ES-I3 (cell line): ENCODE measurements around the gene KCTD16.

Experiments used
- H3K36me3 ChIP-seq: 2 replicates; pipeline ENCODE4 v1.6.1; 2013; ENCODE audit warnings: mild to moderate bottlenecking, low read length, control low read depth, moderate library complexity; ENCODE audit not compliant: insufficient read depth
- H3K4me1 ChIP-seq: 2 replicates; pipeline ENCODE4 v1.6.1; 2013; ENCODE audit warnings: mild to moderate bottlenecking, control low read depth, low read length; ENCODE audit not compliant: insufficient read depth
- H3K9ac ChIP-seq: 2 replicates; pipeline ENCODE4 v1.6.1; 2013; ENCODE audit warnings: low read depth, mild to moderate bottlenecking, low read length, moderate library complexity
- H3K9me3 ChIP-seq: 2 replicates; pipeline ENCODE4 v1.6.1; 2013; ENCODE audit warnings: mild to moderate bottlenecking, low read length, moderate library complexity; ENCODE audit not compliant: control insufficient read depth, insufficient read depth

The KCTD16 gene

GRCh38 chr5:144187699-144188294 lies 17.1 kb downstream of the KCTD16 start:
- Histone ChIP-seq H3K4me1 (no peaks in the 10 kb centered on the region), H3K9me3 (no peaks in the 10 kb centered on the region), H3K9ac (no peak overlapping the region), H3K36me3 (no peaks in the 10 kb centered on the region)

- Histone ChIP-seq H3K4me1 (no peaks in the 10 kb centered on the region), H3K9ac (no peak overlapping the region)
Observed at GRCh38 chr5:144189800-144190429, 19.2 kb downstream of the KCTD16 start.

GRCh38 chr5:144191531-144191930 lies 20.9 kb downstream of the KCTD16 start:
- Histone ChIP-seq H3K4me1 (no peaks in the 10 kb centered on the region), H3K9ac (no peak overlapping the region), H3K36me3 (no peaks in the 10 kb centered on the region), H3K9me3 (no peaks in the 10 kb centered on the region)

More at GRCh38 chr5:144189800-144190429, 19.2 kb downstream of the KCTD16 start:
- H3K9me3 ChIP-seq: no peaks in the 10 kb centered on the region
- no peaks in the 10 kb centered on the region for H3K36me3 ChIP-seq

GRCh38 chr5:144191998-144192397 lies 21.3 kb downstream of the KCTD16 start:
- Histone ChIP-seq H3K36me3 (no peaks in the 10 kb centered on the region), H3K4me1 (no peaks in the 10 kb centered on the region), H3K9ac (no peak overlapping the region), H3K9me3 (no peaks in the 10 kb centered on the region)

GRCh38 chr5:144192661-144193060 lies 22.0 kb downstream of the KCTD16 start:
- H3K9me3 ChIP-seq: no peaks in the 10 kb centered on the region
- H3K36me3 ChIP-seq: no peaks in the 10 kb centered on the region
- no peaks in the 10 kb centered on the region for H3K4me1 ChIP-seq
- H3K9ac ChIP-seq: no peak overlapping the region

- no peaks in the 10 kb centered on the region for H3K4me1 ChIP-seq
- H3K36me3 ChIP-seq: no peaks in the 10 kb centered on the region
- no peak overlapping the region for H3K9ac ChIP-seq
- H3K9me3 ChIP-seq: no peaks in the 10 kb centered on the region
Observed at GRCh38 chr5:144194144-144194543, 23.5 kb downstream of the KCTD16 start.

- no peaks in the 10 kb centered on the region for H3K4me1 ChIP-seq
- H3K36me3 ChIP-seq: no peaks in the 10 kb centered on the region
- no peak overlapping the region for H3K9ac ChIP-seq
- H3K9me3 ChIP-seq: no peaks in the 10 kb centered on the region
Observed at GRCh38 chr5:144195448-144195847, 24.8 kb downstream of the KCTD16 start.

GRCh38 chr5:144196612-144197011 lies 25.9 kb downstream of the KCTD16 start:
- Histone ChIP-seq H3K4me1 (no peaks in the 10 kb centered on the region), H3K9ac (no peak overlapping the region), H3K9me3 (no peaks in the 10 kb centered on the region), H3K36me3 (no peaks in the 10 kb centered on the region)

GRCh38 chr5:144198386-144198785 lies 27.7 kb downstream of the KCTD16 start:
- Histone ChIP-seq H3K9ac (no peak overlapping the region), H3K4me1 (no peaks in the 10 kb centered on the region), H3K9me3 (no peaks in the 10 kb centered on the region), H3K36me3 (no peaks in the 10 kb centered on the region)

- H3K9ac ChIP-seq: no peak overlapping the region
- no peaks in the 10 kb centered on the region for H3K36me3 ChIP-seq
- no peaks in the 10 kb centered on the region for H3K9me3 ChIP-seq
- H3K4me1 ChIP-seq: no peaks in the 10 kb centered on the region; the same call in 1 of the 2 replicates
Observed at GRCh38 chr5:144201588-144201987, 30.9 kb downstream of the KCTD16 start.

GRCh38 chr5:144202072-144202471 lies 31.4 kb downstream of the KCTD16 start:
- Histone ChIP-seq H3K9ac (no peak overlapping the region), H3K9me3 (no peaks in the 10 kb centered on the region), H3K4me1 (no peaks in the 10 kb centered on the region; the same call in 1 of the 2 replicates)

GRCh38 chr5:144202726-144203125 lies 32.1 kb downstream of the KCTD16 start:
- no peak overlapping the region for H3K9ac ChIP-seq
- no peaks in the 10 kb centered on the region for H3K36me3 ChIP-seq
- no peaks in the 10 kb centered on the region; the same call in 1 of the 2 replicates for H3K4me1 ChIP-seq
- H3K9me3 ChIP-seq: no peaks in the 10 kb centered on the region

More at GRCh38 chr5:144202072-144202471, 31.4 kb downstream of the KCTD16 start:
- no peaks in the 10 kb centered on the region for H3K36me3 ChIP-seq

GRCh38 chr5:144203750-144204596 lies 33.3 kb downstream of the KCTD16 start:
- Histone ChIP-seq H3K36me3 (no peaks in the 10 kb centered on the region), H3K4me1 (no peaks in the 10 kb centered on the region; the same call in 1 of the 2 replicates), H3K9ac (no peak overlapping the region), H3K9me3 (no peaks in the 10 kb centered on the region)

GRCh38 chr5:144205141-144205551 lies 34.5 kb downstream of the KCTD16 start:
- no peaks in the 10 kb centered on the region for H3K9me3 ChIP-seq
- no peaks in the 10 kb centered on the region for H3K36me3 ChIP-seq
- peak overlapping the region; percentile 44 for H3K9ac ChIP-seq
- no peaks in the 10 kb centered on the region; the same call in 1 of the 2 replicates for H3K4me1 ChIP-seq
